ENCODE data around the gene TRIM8.

Gene TRIM8

GRCh38 chr10:102644066-102644645, at the start of gene TRIM8:
Gene TRIM8 (plus strand): TSS chr10:102644479. CDS start chr10:102644618, 139 bp downstream.
- in situ Hi-C loops (cut with MboI; ENCODE audit: low sequenced_read_pairs) = no loop called here

- in situ Hi-C loops (cut with MboI; ENCODE audit: low sequenced_read_pairs) = loop anchor here (25.0 kb wide), 2 partner anchors 208 to 358 kb away; partner anchors contain the start of genes ELOVL3, GBF1, NFKB2 and PITX3
Observed at GRCh38 chr10:102595293-102595692, 49.0 kb upstream of the TRIM8 start.

GRCh38 chr10:102595897-102596296, 48.4 kb upstream of the TRIM8 start:
- in situ Hi-C loops (cut with MboI; ENCODE audit: low sequenced_read_pairs) = loop anchor here (25.0 kb wide), 2 partner anchors 209 to 359 kb away; partner anchors contain the start of genes ELOVL3, GBF1, NFKB2 and PITX3

GRCh38 chr10:102596506-102596971, 47.7 kb upstream of the TRIM8 start:
- in situ Hi-C loops (cut with MboI; ENCODE audit: low sequenced_read_pairs) = loop anchor here (25.0 kb wide), 2 partner anchors 209 to 359 kb away; partner anchors contain the start of genes ELOVL3, GBF1, NFKB2 and PITX3

GRCh38 chr10:102597131-102597991, 46.9 kb upstream of the TRIM8 start:
- in situ Hi-C loops (cut with MboI; ENCODE audit: low sequenced_read_pairs) = loop anchor here (25.0 kb wide), 2 partner anchors 210 to 360 kb away; partner anchors contain the start of genes ELOVL3, GBF1, NFKB2 and PITX3

- in situ Hi-C loops (cut with MboI; ENCODE audit: low sequenced_read_pairs) = loop anchor here (25.0 kb wide), 2 partner anchors 211 to 361 kb away; partner anchors contain the start of genes ELOVL3, GBF1, NFKB2 and PITX3
Observed at GRCh38 chr10:102598243-102598642, 46.0 kb upstream of the TRIM8 start.

GRCh38 chr10:102599565-102600327, 44.5 kb upstream of the TRIM8 start:
- in situ Hi-C loops (cut with MboI; ENCODE audit: low sequenced_read_pairs) = loop anchor here (25.0 kb wide), 2 partner anchors 212 to 362 kb away; partner anchors contain the start of genes ELOVL3, GBF1, NFKB2 and PITX3

GRCh38 chr10:102600816-102601215, 43.5 kb upstream of the TRIM8 start:
- in situ Hi-C loops (cut with MboI; ENCODE audit: low sequenced_read_pairs) = no loop called here

GRCh38 chr10:102601639-102602038, 42.6 kb upstream of the TRIM8 start:
- in situ Hi-C loops (cut with MboI; ENCODE audit: low sequenced_read_pairs) = no loop called here

- in situ Hi-C loops (cut with MboI; ENCODE audit: low sequenced_read_pairs) = no loop called here
Observed at GRCh38 chr10:102602272-102603045, 41.8 kb upstream of the TRIM8 start.

GRCh38 chr10:102603946-102604345, 40.3 kb upstream of the TRIM8 start:
- in situ Hi-C loops (cut with MboI; ENCODE audit: low sequenced_read_pairs) = no loop called here

GRCh38 chr10:102604439-102604841, 39.8 kb upstream of the TRIM8 start:
- in situ Hi-C loops (cut with MboI; ENCODE audit: low sequenced_read_pairs) = no loop called here

- in situ Hi-C loops (cut with MboI; ENCODE audit: low sequenced_read_pairs) = no loop called here
Observed at GRCh38 chr10:102605712-102606111, 38.6 kb upstream of the TRIM8 start.

GRCh38 chr10:102608487-102608886, 35.8 kb upstream of the TRIM8 start:
- in situ Hi-C loops (cut with MboI; ENCODE audit: low sequenced_read_pairs) = no loop called here

GRCh38 chr10:102610441-102610887, 33.8 kb upstream of the TRIM8 start:
- in situ Hi-C loops (cut with MboI; ENCODE audit: low sequenced_read_pairs) = no loop called here

- in situ Hi-C loops (cut with MboI; ENCODE audit: low sequenced_read_pairs) = no loop called here
Observed at GRCh38 chr10:102611514-102612087, 32.7 kb upstream of the TRIM8 start.

GRCh38 chr10:102612964-102613275, 31.4 kb upstream of the TRIM8 start:
- in situ Hi-C loops (cut with MboI; ENCODE audit: low sequenced_read_pairs) = no loop called here

- in situ Hi-C loops (cut with MboI; ENCODE audit: low sequenced_read_pairs) = no loop called here
Observed at GRCh38 chr10:102613286-102613685, 31.0 kb upstream of the TRIM8 start.

GRCh38 chr10:102613785-102614184, 30.5 kb upstream of the TRIM8 start:
- in situ Hi-C loops (cut with MboI; ENCODE audit: low sequenced_read_pairs) = no loop called here

GRCh38 chr10:102614888-102615287, 29.4 kb upstream of the TRIM8 start:
- in situ Hi-C loops (cut with MboI; ENCODE audit: low sequenced_read_pairs) = no loop called here

Measured in HL-60/S4 (cell line).